Measurements from ENCODE around the gene KIF4A.

KIF4A gene

DNA sequence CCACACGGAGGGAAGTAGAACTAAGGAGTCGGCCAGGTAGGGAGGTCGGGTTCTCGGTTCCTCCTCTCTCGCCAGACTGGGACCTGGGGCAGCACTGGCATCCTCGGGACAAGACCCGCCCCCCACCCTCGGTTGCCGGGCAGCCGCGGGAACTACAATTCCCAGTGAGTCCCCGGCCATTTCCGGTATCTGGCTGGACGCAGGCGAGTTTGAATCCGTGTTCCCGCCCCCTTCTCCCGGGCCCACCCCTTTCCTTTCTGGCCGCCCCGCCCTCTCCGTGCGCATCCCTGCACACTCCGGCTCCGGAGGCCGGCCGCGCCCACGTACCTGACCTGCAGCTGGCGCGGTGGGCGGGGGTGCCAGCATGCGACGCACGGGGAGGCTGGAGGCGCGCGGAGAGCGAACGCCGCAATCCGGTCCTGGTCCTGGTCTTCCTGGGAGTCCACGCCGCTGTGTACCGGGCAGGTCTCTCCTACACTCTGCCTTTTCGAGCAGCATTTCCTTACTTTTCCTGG, 144.5 kb downstream of the KIF4A start:
- no peak for TF ChIP-seq CTCF (IDR thresholded peaks at IDR 0.05; ENCODE audit: insufficient read depth, low read length, poor library complexity, severe bottlenecking)

DNA sequence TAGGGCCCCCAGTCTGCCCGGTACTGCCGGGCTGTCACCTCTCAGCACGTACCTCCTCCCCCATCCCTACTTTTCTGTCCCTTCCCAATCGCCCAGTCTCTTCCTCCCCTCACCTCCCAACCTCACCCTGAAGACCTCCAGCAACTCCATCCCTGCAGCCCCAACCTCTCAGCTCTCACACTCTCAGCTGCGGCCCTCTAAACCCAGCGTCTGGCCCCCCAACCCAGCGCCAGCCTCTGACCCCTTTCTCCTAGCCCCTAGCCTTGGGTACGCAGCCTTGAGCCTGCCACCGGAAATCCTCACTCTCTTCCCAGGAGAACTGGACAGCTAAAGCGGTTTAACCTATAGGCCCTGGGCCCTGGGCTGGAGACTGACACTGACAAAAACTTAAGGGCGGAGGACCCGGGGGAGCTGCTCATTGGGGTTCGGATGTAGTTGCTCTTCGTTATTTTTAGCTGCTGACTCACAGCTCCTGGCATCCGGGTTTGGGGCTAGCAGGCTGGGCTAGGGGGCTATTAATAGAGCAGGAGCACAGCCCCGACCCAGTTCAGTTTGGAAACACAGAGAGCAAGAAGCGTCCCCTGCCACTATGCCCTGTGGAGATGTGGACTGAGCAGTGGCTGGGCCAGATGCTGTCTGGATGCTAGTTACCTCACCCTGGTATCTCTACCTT, 145.1 kb downstream of the KIF4A start:
- Histone ChIP-seq H3K36me3 (ENCODE audit: control insufficient read depth, insufficient read depth, low read length) (no peaks in the 10 kb centered on the region), H3K4me3 (replicated peaks; ENCODE audit: low read depth, low read length) (peak overlapping the region; percentile 64), H3K27me3 (replicated peaks; ENCODE audit: control insufficient read depth, insufficient read depth, low read length) (no peaks in the 10 kb centered on the region)
- no peak for TF ChIP-seq CTCF (IDR thresholded peaks at IDR 0.05; ENCODE audit: insufficient read depth, low read length, poor library complexity, severe bottlenecking)
- no peak for DNase-seq (ENCODE audit: extremely low read depth, insufficient read length)

More for the DNA sequence above, 144.5 kb downstream of the KIF4A start:
- H3K27me3 ChIP-seq (replicated peaks; ENCODE audit: control insufficient read depth, insufficient read depth, low read length), result no peaks in the 10 kb centered on the region
- peak; percentile 82 for DNase-seq (ENCODE audit: extremely low read depth, insufficient read length)
- no peaks in the 10 kb centered on the region for H3K36me3 ChIP-seq (ENCODE audit: control insufficient read depth, insufficient read depth, low read length)
- H3K4me3 ChIP-seq (replicated peaks; ENCODE audit: low read depth, low read length), result peak overlapping the region; percentile 64

GRCh38 chrX:70436343-70436742, 146.4 kb downstream of the KIF4A start:
- no peaks in the 10 kb centered on the region for H3K36me3 ChIP-seq (ENCODE audit: control insufficient read depth, insufficient read depth, low read length)
- no peak overlapping the region for H3K4me3 ChIP-seq (replicated peaks; ENCODE audit: low read depth, low read length)
- no peaks in the 10 kb centered on the region for H3K27me3 ChIP-seq (replicated peaks; ENCODE audit: control insufficient read depth, insufficient read depth, low read length)
- DNase-seq (ENCODE audit: extremely low read depth, insufficient read length), result no peak
- TF ChIP-seq CTCF (IDR thresholded peaks at IDR 0.05; ENCODE audit: insufficient read depth, low read length, poor library complexity, severe bottlenecking), result peak; percentile 28

DNA sequence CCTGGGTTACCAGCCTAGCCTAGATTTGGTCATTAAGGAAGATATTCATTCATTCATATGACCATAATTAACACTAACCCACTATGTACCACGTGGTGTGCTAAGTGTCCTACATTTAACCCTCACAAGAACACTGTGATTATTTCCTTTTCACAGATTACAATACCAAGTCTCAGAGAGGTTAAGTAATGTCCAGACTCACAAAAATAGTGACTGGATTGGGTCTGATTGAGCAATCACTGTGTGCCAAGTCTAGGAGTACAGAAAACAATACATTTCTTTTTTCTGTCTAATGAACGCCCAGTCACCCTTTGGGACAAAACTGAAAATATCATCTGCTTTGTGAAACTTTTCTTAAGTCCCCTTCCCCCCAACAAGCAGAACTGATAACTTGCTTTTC, 147.1 kb downstream of the KIF4A start:
- DNase-seq (ENCODE audit: extremely low read depth, insufficient read length), result no peak
- H3K36me3 ChIP-seq (ENCODE audit: control insufficient read depth, insufficient read depth, low read length), result no peaks in the 10 kb centered on the region
- H3K4me3 ChIP-seq (replicated peaks; ENCODE audit: low read depth, low read length), result no peak overlapping the region
- no peak for TF ChIP-seq CTCF (IDR thresholded peaks at IDR 0.05; ENCODE audit: insufficient read depth, low read length, poor library complexity, severe bottlenecking)
- H3K27me3 ChIP-seq (replicated peaks; ENCODE audit: control insufficient read depth, insufficient read depth, low read length), result no peaks in the 10 kb centered on the region

DNA sequence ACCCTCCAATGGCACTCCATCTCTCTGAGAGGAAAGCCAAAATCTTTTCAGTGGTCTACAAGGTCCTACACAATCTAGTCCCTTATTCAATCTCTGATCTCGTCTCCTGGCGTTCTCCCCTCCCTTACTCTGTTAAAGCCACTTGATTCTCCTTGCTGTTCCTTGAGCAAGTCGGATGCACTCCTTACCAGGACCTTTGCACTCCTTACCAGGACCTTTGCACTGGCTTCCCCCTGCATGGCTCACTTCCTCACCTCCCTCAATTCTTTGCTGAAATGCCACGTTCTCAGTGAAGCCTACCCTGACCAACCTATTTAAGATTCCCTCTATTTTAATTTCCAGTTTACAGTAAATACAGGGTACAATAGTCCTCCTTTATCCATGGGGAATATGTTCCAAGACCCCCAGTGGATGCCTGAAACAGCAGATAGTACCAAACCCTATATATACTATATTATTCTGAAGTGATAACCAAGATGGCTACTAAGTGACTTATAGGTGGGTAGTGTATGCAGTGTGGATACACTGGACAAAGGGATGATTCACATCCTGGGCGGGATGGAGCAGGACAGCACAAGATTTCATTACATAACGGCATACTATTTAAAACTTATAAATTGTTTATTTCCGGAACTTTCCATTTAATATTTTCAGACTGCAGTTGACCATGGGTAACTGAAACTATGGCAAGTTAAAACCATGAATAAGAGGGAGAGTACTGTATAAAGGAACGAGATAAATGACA, 148.2 kb downstream of the KIF4A start:
- Histone ChIP-seq H3K27me3 (replicated peaks; ENCODE audit: control insufficient read depth, insufficient read depth, low read length) (no peaks in the 10 kb centered on the region), H3K4me3 (replicated peaks; ENCODE audit: low read depth, low read length) (no peak overlapping the region), H3K36me3 (ENCODE audit: control insufficient read depth, insufficient read depth, low read length) (no peaks in the 10 kb centered on the region)
- DNase-seq (ENCODE audit: extremely low read depth, insufficient read length), result no peak
- TF ChIP-seq CTCF (IDR thresholded peaks at IDR 0.05; ENCODE audit: insufficient read depth, low read length, poor library complexity, severe bottlenecking), result no peak
